H9 (cell line): Measurements from ENCODE around the gene HCRTR1. TPM values are rescaled to one million over a fixed set of nuclear protein-coding genes. Genes with fewer than 3 reads are reported as not detected.

Experiments used
- DNase-seq: peaks from one replicate; pipeline ENCODE4 v3.0.0-alpha.2; 2017
- H2AFZ ChIP-seq: one replicate; pipeline ENCODE4 v1.6.1; 2013; ENCODE audit warnings: mild to moderate bottlenecking, low read length, control low read depth, moderate library complexity
- H2AK5ac ChIP-seq: 2 replicates; pipeline ENCODE4 v1.6.1; 2013; ENCODE audit warnings: low read length, control low read depth, mixed read lengths; ENCODE audit not compliant: insufficient read length
- H2BK120ac ChIP-seq: one replicate; pipeline ENCODE4 v1.6.1; 2013; ENCODE audit warnings: low read depth, mild to moderate bottlenecking, low read length, control low read depth, inconsistent platforms; ENCODE audit not compliant: poor library complexity, severe bottlenecking
- H2BK12ac ChIP-seq: 2 replicates; pipeline ENCODE4 v1.6.1; 2013; ENCODE audit warnings: low read length, control low read depth, mixed read lengths, low read depth; ENCODE audit not compliant: insufficient read length
- H2BK15ac ChIP-seq: 2 replicates; pipeline ENCODE4 v1.6.1; 2013; ENCODE audit warnings: low read depth, low read length, control low read depth
- H2BK20ac ChIP-seq: one replicate; pipeline ENCODE4 v1.6.1; 2013; ENCODE audit warnings: low read depth, mild to moderate bottlenecking, low read length, control low read depth, inconsistent platforms; ENCODE audit not compliant: poor library complexity, severe bottlenecking
- H2BK5ac ChIP-seq: 2 replicates; pipeline ENCODE4 v1.6.1; 2013; ENCODE audit warnings: low read length, control low read depth, mixed read lengths; ENCODE audit not compliant: insufficient read length
- H3K14ac ChIP-seq: 2 replicates; pipeline ENCODE4 v1.6.1; 2013; ENCODE audit warnings: low read length, control low read depth; ENCODE audit not compliant: insufficient read depth
- H3K18ac ChIP-seq: 2 replicates; pipeline ENCODE4 v1.6.1; 2013; ENCODE audit warnings: low read depth, mild to moderate bottlenecking, mixed read lengths, low read length, control low read depth; ENCODE audit not compliant: insufficient read length
- H3K23ac ChIP-seq: 2 replicates; pipeline ENCODE4 v1.6.1; 2013; ENCODE audit warnings: low read length, control low read depth, mixed read lengths, low read depth; ENCODE audit not compliant: insufficient read length
- H3K23me2 ChIP-seq: 2 replicates; pipeline ENCODE4 v1.6.1; 2013; ENCODE audit warnings: low read depth, mild to moderate bottlenecking, mixed read lengths, low read length, control low read depth; ENCODE audit not compliant: insufficient read length, poor library complexity, severe bottlenecking
- H3K27ac ChIP-seq: 2 replicates; pipeline ENCODE4 v1.5.1; 2013; ENCODE audit warnings: low read length, control low read depth, mixed read lengths, low read depth; ENCODE audit not compliant: insufficient read length
- H3K27me3 ChIP-seq: 2 replicates; pipeline ENCODE4 v1.6.1; 2013; ENCODE audit warnings: low read length, control low read depth, inconsistent platforms; ENCODE audit not compliant: insufficient read depth
- H3K4ac ChIP-seq: 2 replicates; pipeline ENCODE4 v1.6.1; 2013; ENCODE audit warnings: low read depth, mild to moderate bottlenecking, control low read depth, inconsistent platforms, low read length, moderate library complexity
- H3K4me1 ChIP-seq: 2 replicates; pipeline ENCODE4 v1.6.1; 2013; ENCODE audit warnings: low read length, control low read depth, inconsistent platforms; ENCODE audit not compliant: insufficient read depth
- H3K4me2 ChIP-seq: 2 replicates; pipeline ENCODE4 v1.6.1; 2013; ENCODE audit warnings: low read length, control low read depth, mixed read lengths; ENCODE audit not compliant: insufficient read length, insufficient read depth
- H3K56ac ChIP-seq: 2 replicates; pipeline ENCODE4 v1.6.1; 2013; ENCODE audit warnings: low read depth, mild to moderate bottlenecking, mixed read lengths, low read length, control low read depth; ENCODE audit not compliant: insufficient read length
- H3K79me1 ChIP-seq: 2 replicates; pipeline ENCODE4 v1.6.1; 2013; ENCODE audit warnings: low read depth, mild to moderate bottlenecking, moderate library complexity, low read length, control low read depth, inconsistent platforms; ENCODE audit not compliant: insufficient read depth, poor library complexity, severe bottlenecking
- H3K79me2 ChIP-seq: 2 replicates; pipeline ENCODE4 v1.6.1; 2013; ENCODE audit warnings: low read length, control low read depth, inconsistent platforms; ENCODE audit not compliant: insufficient read depth
- H3K9ac ChIP-seq: 2 replicates; pipeline ENCODE4 v1.6.1; 2013; ENCODE audit warnings: low read length, control low read depth, mixed read lengths; ENCODE audit not compliant: insufficient read length; ENCODE audit errors: extremely low read depth
- H3K9me3 ChIP-seq: one replicate; pipeline ENCODE4 v1.6.1; 2013; ENCODE audit warnings: low read depth, low read length, inconsistent platforms; ENCODE audit not compliant: control insufficient read depth
- H3T11ph ChIP-seq: one replicate; pipeline ENCODE4 v1.6.1; 2013; ENCODE audit warnings: mild to moderate bottlenecking, low read length, control low read depth, inconsistent platforms
- H4K20me1 ChIP-seq: one replicate; pipeline ENCODE4 v1.6.1; 2013; ENCODE audit not compliant: control insufficient read depth, insufficient read length, insufficient read depth
- H4K5ac ChIP-seq: 2 replicates; pipeline ENCODE4 v1.6.1; 2013; ENCODE audit warnings: low read depth, mild to moderate bottlenecking, mixed read lengths, low read length, control low read depth; ENCODE audit not compliant: insufficient read length
- H4K8ac ChIP-seq: replicated peaks from 2 replicates; pipeline ENCODE4 v1.6.1; 2013; ENCODE audit warnings: low read length, control low read depth, mixed read lengths, low read depth; ENCODE audit not compliant: insufficient read length
- H4K91ac ChIP-seq: 2 replicates; pipeline ENCODE4 v1.6.1; 2013; ENCODE audit warnings: low read depth, mild to moderate bottlenecking, moderate library complexity, mixed read lengths, low read length, control low read depth; ENCODE audit not compliant: insufficient read length
- H3K27ac Mint-ChIP-seq, 3 experiments: 2 replicates in 2 of 3; 3 replicates in 1 of 3; pipeline ENCODE4 v1.8.0; 2020 to 2021; ENCODE audit warnings: mixed read lengths in 3 of 3, mild to moderate bottlenecking in 1 of 3, moderate library complexity in 1 of 3
- H3K27me3 Mint-ChIP-seq: 2 replicates; pipeline ENCODE4 v1.8.0; 2021; ENCODE audit warnings: low read depth, mild to moderate bottlenecking, moderate library complexity, mixed read lengths
- H3K36me3 Mint-ChIP-seq, 3 experiments: 2 replicates in 2 of 3; 3 replicates in 1 of 3; pipeline ENCODE4 v1.8.0; 2020 to 2021; ENCODE audit warnings: low read depth in 3 of 3, mixed read lengths in 3 of 3; ENCODE audit not compliant: insufficient read depth in 1 of 3
- H3K4me1 Mint-ChIP-seq, 2 experiments: 2 replicates each; pipeline ENCODE4 v1.8.0; 2020; ENCODE audit warnings: mixed read lengths in 2 of 2
- H3K4me3 Mint-ChIP-seq, 2 experiments: 2 replicates in 1 of 2; 3 replicates in 1 of 2; pipeline ENCODE4 v1.8.0; 2020 to 2021; ENCODE audit warnings: mild to moderate bottlenecking in 2 of 2, mixed read lengths in 2 of 2, moderate library complexity in 1 of 2
- H3K9me3 Mint-ChIP-seq, 2 experiments: 2 replicates in 1 of 2; 3 replicates in 1 of 2; pipeline ENCODE4 v1.8.0; 2020; ENCODE audit warnings: mild to moderate bottlenecking in 2 of 2, mixed read lengths in 2 of 2, moderate library complexity in 1 of 2
- CTCF ChIP-seq: fragments of 200-600 bp; sonication (generic); conservative IDR thresholded peaks from 3 replicates; pipeline ENCODE4 v1.8.0; 2021; ENCODE audit warnings: antibody characterized with exemption, mild to moderate bottlenecking
- WGBS: extraction: QIAGEN DNeasy Blood & Tissue Kit; methylation state at CpG from one replicate; pipeline ENCODE4 v1.1.7; 2013; ENCODE audit warnings: missing lambda C conversion rate, low lambda C conversion rate, mixed read lengths; ENCODE audit not compliant: insufficient read length; ENCODE audit errors: extremely low coverage; 5-methylcytosine and 5-hydroxymethylcytosine counted together
- total RNA-seq: library from RNA; stranded (reverse); gene quantifications from 2 replicates; pipeline ENCODE4 v1.2.1, GENCODE V29; 2021

Gene HCRTR1
- total RNA-seq, 1 experiment from 2014 or later, result not detected

DNA sequence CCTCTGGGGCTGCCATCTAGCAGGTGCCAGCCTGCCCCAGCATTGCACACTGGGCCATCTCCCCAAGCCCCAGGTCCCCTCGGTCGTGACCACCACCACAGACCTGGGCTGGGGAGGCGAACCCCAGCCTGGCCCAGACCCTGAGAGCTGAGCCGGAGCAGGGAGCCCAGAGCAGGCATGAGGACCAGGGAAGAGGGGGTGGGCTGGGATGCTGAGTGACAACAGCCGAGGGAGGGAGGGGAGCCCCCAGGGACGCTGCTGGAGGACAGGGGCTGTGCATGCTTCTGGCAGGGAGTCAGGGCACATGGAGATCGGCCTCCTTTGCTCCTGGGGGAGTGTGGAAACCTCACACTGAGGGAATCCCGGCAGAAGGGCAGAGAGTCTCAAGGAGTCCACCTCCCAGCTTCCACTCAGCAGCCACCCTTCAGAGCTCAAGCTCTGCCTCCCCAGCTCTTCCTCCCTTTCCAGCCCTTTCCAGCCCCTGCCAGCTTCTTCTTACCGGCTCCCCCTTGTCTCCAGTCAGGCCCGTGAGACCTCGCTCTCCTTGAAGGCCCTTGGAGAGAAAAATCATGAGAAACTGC, 50.9 kb downstream of the HCRTR1 start:
- peaks cover 28 to 33% of the 10 kb centered on the region in 2 experiments for H3K4me1 Mint-ChIP-seq
- no peak overlapping the region; a peak in 1 of 5 replicates for H3K4me3 Mint-ChIP-seq
- Histone ChIP-seq H2BK20ac (no peak overlapping the region), H3K9ac (no peak overlapping the region), H3T11ph (no peak overlapping the region), H3K9me3 (no peaks in the 10 kb centered on the region), H3K27ac (no peak overlapping the region), H2BK5ac (no peak overlapping the region), H3K23ac (no peak overlapping the region), H3K23me2 (no peaks in the 10 kb centered on the region), H2BK120ac (no peak overlapping the region), H2BK12ac (no peak overlapping the region), H3K79me1 (no peaks in the 10 kb centered on the region), H3K4me2 (no peak overlapping the region), H3K4ac (no peak overlapping the region), H2AK5ac (no peak overlapping the region), H2BK15ac (no peak overlapping the region), H3K18ac (no peak overlapping the region), H3K79me2 (no peaks in the 10 kb centered on the region), H3K56ac (no peak overlapping the region), H4K20me1 (peaks cover 4% of the 10 kb centered on the region), H2AFZ (no peak overlapping the region), H3K14ac (no peak overlapping the region; the same call in 1 of the 2 replicates), H4K5ac (no peak overlapping the region), H4K8ac (no peak overlapping the region), H3K27me3 (no peaks in the 10 kb centered on the region), H4K91ac (no peak overlapping the region), H3K4me1 (no peaks in the 10 kb centered on the region; the same call in 1 of the 2 replicates)
- H3K27ac Mint-ChIP-seq, result no peak overlapping the region
- DNase-seq, result no peak
- H3K36me3 Mint-ChIP-seq, result no peaks in the 10 kb centered on the region
- no peak for TF ChIP-seq CTCF
- peaks cover 2% of the 10 kb centered on the region for H3K27me3 Mint-ChIP-seq
- WGBS, result no CpG with 5 or more reads among the region's 11 CpGs
- no peaks in the 10 kb centered on the region; a peak in 1 of 5 replicates for H3K9me3 Mint-ChIP-seq
